MM.1S (cell line): ENCODE data around the gene FAM131A.

Experiments used
- DNase-seq: peaks from one replicate; pipeline ENCODE4 v3.0.0-alpha.2; 2015
- H2AFZ ChIP-seq: fragments of 300-600 bp; sonication (generic); 2 replicates; pipeline ENCODE4 v1.6.0; 2016; ENCODE audit warnings: antibody characterized with exemption, low read length
- H3F3A ChIP-seq: fragments of 300-600 bp; sonication (generic); 2 replicates; pipeline ENCODE4 v1.6.1; 2016; ENCODE audit warnings: mild to moderate bottlenecking, antibody characterized with exemption, low read length, moderate library complexity, mixed read lengths; ENCODE audit not compliant: insufficient read depth
- H3K27ac ChIP-seq: fragments of 300-600 bp; sonication (generic); 2 replicates; pipeline ENCODE4 v1.5.1; 2016; ENCODE audit warnings: mild to moderate bottlenecking, low read length
- H3K27me3 ChIP-seq: fragments of 300-600 bp; sonication (generic); replicated peaks from 2 replicates; pipeline ENCODE4 v1.6.0; 2016; ENCODE audit warnings: low read length; ENCODE audit not compliant: insufficient read depth
- H3K36me3 ChIP-seq: fragments of 300-600 bp; sonication (generic); replicated peaks from 2 replicates; pipeline ENCODE4 v1.6.1; 2016; ENCODE audit warnings: mild to moderate bottlenecking, low read length, mixed read lengths; ENCODE audit not compliant: insufficient read depth
- H3K4me1 ChIP-seq: fragments of 300-600 bp; sonication (generic); 2 replicates; pipeline ENCODE4 v1.6.1; 2016; ENCODE audit warnings: low read length, mixed read lengths
- H3K4me2 ChIP-seq: fragments of 300-600 bp; sonication (generic); 2 replicates; pipeline ENCODE4 v1.6.0; 2016; ENCODE audit warnings: low read depth, low read length
- H3K4me3 ChIP-seq: fragments of 300-600 bp; sonication (generic); 2 replicates; pipeline ENCODE4 v1.5.1; 2016; ENCODE audit warnings: low read length, mixed read lengths
- H3K79me2 ChIP-seq: fragments of 300-600 bp; sonication (generic); 2 replicates; pipeline ENCODE4 v1.6.1; 2016; ENCODE audit warnings: mixed run types, low read length, mixed read lengths
- H3K9ac ChIP-seq: fragments of 300-600 bp; sonication (generic); 2 replicates; pipeline ENCODE4 v1.6.1; 2016; ENCODE audit warnings: low read length, mixed read lengths
- H3K9me2 ChIP-seq: fragments of 300-600 bp; sonication (generic); replicated peaks from 2 replicates; pipeline ENCODE4 v1.6.1; 2016; ENCODE audit warnings: mild to moderate bottlenecking, low read length, mixed read lengths; ENCODE audit not compliant: insufficient read depth
- H3K9me3 ChIP-seq: fragments of 300-600 bp; sonication (generic); replicated peaks from 2 replicates; pipeline ENCODE4 v1.6.1; 2016; ENCODE audit warnings: mild to moderate bottlenecking, low read length, mixed read lengths; ENCODE audit not compliant: insufficient read depth
- H4K20me1 ChIP-seq: fragments of 300-600 bp; sonication (generic); 2 replicates; pipeline ENCODE4 v1.6.1; 2016; ENCODE audit warnings: mild to moderate bottlenecking, low read length, moderate library complexity, mixed read lengths; ENCODE audit not compliant: insufficient read depth
- EZH2 ChIP-seq: fragments of 300-600 bp; sonication (generic); optimal IDR thresholded peaks from 2 replicates; pipeline ENCODE3; 2017; ENCODE audit warnings: low read depth, mild to moderate bottlenecking, antibody characterized with exemption, low read length, mixed read lengths
- EZH2phosphoT487 ChIP-seq: fragments of 300-600 bp; sonication (generic); IDR thresholded peaks from 2 replicates; pipeline ENCODE4 v1.6.1; 2018; ENCODE audit warnings: antibody characterized with exemption, low read length
- TF ChIP-seq, protein P1 (sequence below): fragments of 300-600 bp; sonication (generic); IDR thresholded peaks from 2 replicates; pipeline ENCODE4 v1.5.1; 2016; ENCODE audit warnings: antibody characterized with exemption, low read length, mixed read lengths

Gene FAM131A

DNA sequence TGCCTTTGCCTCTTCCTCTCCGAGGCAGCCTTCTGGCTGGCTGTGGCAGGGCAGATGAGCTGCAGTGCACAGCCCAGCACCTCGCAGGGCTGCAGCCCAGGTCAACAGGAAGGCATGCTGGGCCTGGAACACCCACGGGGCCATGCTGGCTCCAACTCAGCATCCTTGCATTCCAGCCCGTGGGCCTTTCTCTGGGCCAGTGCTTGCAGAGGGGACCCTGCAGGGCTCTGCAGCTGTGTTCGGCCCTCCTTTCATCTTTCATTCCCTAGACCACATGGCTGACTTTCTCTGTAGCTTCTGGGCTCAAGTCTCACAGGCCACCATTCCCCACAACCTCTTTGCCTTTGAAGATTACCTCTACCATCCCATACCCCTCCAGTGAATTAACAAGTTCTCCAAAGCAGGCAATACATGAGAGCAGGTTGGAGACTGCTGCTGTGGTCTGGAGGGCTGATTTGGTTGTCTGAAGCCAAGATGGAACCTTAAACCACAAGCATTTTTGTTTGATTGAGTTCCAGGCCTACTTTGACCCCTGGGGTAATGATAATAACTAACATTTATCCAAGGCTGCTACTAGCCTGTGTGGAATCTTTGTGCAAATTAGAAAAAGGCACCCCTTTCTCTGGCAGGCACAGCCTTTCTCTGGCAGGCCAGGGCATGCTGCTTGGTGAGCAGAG lies 5.9 kb downstream of the FAM131A start:
- Histone ChIP-seq H3K79me2 (no peaks in the 10 kb centered on the region), H3K4me3 (no peak overlapping the region), H3K27me3 (no peaks in the 10 kb centered on the region), H4K20me1 (no peaks in the 10 kb centered on the region), H3K4me2 (no peak overlapping the region), H2AFZ (no peak overlapping the region), H3F3A (no peaks in the 10 kb centered on the region), H3K9me2 (no peaks in the 10 kb centered on the region), H3K9me3 (no peaks in the 10 kb centered on the region), H3K9ac (no peak overlapping the region), H3K27ac (no peak overlapping the region), H3K4me1 (peaks cover 4% of the 10 kb centered on the region; the same call in 1 of the 2 replicates), H3K36me3 (no peaks in the 10 kb centered on the region)
- TF ChIP-seq, protein P1, sequence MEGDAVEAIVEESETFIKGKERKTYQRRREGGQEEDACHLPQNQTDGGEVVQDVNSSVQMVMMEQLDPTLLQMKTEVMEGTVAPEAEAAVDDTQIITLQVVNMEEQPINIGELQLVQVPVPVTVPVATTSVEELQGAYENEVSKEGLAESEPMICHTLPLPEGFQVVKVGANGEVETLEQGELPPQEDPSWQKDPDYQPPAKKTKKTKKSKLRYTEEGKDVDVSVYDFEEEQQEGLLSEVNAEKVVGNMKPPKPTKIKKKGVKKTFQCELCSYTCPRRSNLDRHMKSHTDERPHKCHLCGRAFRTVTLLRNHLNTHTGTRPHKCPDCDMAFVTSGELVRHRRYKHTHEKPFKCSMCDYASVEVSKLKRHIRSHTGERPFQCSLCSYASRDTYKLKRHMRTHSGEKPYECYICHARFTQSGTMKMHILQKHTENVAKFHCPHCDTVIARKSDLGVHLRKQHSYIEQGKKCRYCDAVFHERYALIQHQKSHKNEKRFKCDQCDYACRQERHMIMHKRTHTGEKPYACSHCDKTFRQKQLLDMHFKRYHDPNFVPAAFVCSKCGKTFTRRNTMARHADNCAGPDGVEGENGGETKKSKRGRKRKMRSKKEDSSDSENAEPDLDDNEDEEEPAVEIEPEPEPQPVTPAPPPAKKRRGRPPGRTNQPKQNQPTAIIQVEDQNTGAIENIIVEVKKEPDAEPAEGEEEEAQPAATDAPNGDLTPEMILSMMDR: no peak
- TF ChIP-seq EZH2phosphoT487 (no peak), EZH2 (no peak)
- DNase-seq: no peak

DNA sequence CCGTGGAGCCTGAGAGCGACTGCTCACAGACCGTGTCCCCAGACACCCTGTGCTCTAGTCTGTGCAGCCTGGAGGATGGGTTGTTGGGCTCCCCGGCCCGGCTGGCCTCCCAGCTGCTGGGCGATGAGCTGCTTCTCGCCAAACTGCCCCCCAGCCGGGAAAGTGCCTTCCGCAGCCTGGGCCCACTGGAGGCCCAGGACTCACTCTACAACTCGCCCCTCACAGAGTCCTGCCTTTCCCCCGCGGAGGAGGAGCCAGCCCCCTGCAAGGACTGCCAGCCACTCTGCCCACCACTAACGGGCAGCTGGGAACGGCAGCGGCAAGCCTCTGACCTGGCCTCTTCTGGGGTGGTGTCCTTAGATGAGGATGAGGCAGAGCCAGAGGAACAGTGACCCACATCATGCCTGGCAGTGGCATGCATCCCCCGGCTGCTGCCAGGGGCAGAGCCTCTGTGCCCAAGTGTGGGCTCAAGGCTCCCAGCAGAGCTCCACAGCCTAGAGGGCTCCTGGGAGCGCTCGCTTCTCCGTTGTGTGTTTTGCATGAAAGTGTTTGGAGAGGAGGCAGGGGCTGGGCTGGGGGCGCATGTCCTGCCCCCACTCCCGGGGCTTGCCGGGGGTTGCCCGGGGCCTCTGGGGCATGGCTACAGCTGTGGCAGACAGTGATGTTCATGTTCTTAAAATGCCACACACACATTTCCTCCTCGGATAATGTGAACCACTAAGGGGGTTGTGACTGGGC lies 7.3 kb downstream of the FAM131A start:
- Histone ChIP-seq H2AFZ (no peak overlapping the region), H3K27ac (no peak overlapping the region), H3K36me3 (no peaks in the 10 kb centered on the region), H3F3A (no peaks in the 10 kb centered on the region), H3K9ac (no peak overlapping the region), H3K9me2 (no peaks in the 10 kb centered on the region), H3K4me1 (peaks cover 4% of the 10 kb centered on the region; the same call in 1 of the 2 replicates), H3K4me2 (no peak overlapping the region), H3K4me3 (no peak overlapping the region), H3K79me2 (no peaks in the 10 kb centered on the region), H3K9me3 (no peaks in the 10 kb centered on the region), H4K20me1 (no peaks in the 10 kb centered on the region), H3K27me3 (no peaks in the 10 kb centered on the region)
- TF ChIP-seq EZH2 (no peak), EZH2phosphoT487 (no peak)
- TF ChIP-seq, protein P1: no peak
- no peak for DNase-seq

DNA sequence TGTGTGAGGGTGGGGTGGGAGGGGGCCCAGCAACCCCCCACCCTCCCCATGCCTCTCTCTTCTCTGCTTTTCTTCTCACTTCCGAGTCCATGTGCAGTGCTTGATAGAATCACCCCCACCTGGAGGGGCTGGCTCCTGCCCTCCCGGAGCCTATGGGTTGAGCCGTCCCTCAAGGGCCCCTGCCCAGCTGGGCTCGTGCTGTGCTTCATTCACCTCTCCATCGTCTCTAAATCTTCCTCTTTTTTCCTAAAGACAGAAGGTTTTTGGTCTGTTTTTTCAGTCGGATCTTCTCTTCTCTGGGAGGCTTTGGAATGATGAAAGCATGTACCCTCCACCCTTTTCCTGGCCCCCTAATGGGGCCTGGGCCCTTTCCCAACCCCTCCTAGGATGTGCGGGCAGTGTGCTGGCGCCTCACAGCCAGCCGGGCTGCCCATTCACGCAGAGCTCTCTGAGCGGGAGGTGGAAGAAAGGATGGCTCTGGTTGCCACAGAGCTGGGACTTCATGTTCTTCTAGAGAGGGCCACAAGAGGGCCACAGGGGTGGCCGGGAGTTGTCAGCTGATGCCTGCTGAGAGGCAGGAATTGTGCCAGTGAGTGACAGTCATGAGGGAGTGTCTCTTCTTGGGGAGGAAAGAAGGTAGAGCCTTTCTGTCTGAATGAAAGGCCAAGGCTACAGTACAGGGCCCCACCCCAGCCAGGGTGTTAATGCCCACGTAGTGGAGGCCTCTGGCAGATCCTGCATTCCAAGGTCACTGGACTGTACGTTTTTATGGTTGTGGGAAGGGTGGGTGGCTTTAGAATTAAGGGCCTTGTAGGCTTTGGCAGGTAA lies 8.1 kb downstream of the FAM131A start:
- no peak overlapping the region for H3K4me2 ChIP-seq
- DNase-seq: peak; percentile 88
- H3K9me2 ChIP-seq: no peaks in the 10 kb centered on the region
- H3K79me2 ChIP-seq: no peaks in the 10 kb centered on the region
- no peaks in the 10 kb centered on the region for H3K9me3 ChIP-seq
- 0 out of 2 replicates have a peak overlapping the region, but pooled peaks have one; percentile 29 for H2AFZ ChIP-seq
- no peaks in the 10 kb centered on the region for H3K36me3 ChIP-seq
- H3K4me1 ChIP-seq: peaks cover 4% of the 10 kb centered on the region; the same call in 1 of the 2 replicates
- no peaks in the 10 kb centered on the region for H3F3A ChIP-seq
- no peak overlapping the region for H3K4me3 ChIP-seq
- H4K20me1 ChIP-seq: no peaks in the 10 kb centered on the region
- H3K9ac ChIP-seq: no peak overlapping the region
- no peak for TF ChIP-seq EZH2
- TF ChIP-seq, protein P1: peak; percentile 82
- no peak overlapping the region for H3K27ac ChIP-seq
- no peaks in the 10 kb centered on the region for H3K27me3 ChIP-seq
